ENCODE data around the gene CCSAP.

The CCSAP gene

DNA sequence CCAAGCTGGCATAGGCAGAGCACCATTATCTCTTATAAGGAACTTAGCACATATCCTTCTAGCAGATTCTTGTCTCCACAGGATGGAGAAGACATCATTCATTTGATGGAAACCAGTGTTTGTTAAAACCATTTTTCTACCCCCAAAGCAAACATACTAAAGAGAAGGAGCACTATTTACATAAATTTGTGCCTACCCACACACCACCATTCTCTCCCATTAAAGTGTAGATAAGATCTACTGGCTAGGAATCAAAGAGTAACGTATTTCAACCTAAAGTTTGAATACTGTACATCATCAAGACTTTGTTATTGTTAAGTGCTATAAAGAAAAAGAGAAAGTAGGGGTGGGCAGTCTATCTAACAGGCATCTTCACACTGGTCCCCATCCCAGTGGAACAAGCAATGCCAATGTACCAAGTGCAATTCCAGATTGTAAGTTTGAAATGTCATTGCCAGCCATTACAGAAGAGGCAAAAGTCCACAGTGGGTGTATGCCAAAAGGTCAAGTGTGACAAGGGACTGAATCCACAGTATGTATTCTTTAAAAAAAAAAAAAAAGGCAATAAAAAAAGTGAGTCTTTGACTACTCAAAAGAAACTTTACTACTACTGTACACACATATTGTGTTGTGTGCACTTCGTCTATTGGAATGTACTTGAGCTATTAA is 18.8 kb downstream of the CCSAP start:
- Histone ChIP-seq H3K9me3 (ENCODE audit: control insufficient read depth, low read length) (no peaks in the 10 kb centered on the region), H2BK12ac (ENCODE audit: low read length in 2 of 2) (no peak overlapping the region), H4K91ac (ENCODE audit: low read length) (no peak overlapping the region), H4K8ac (ENCODE audit: low read length) (no peak overlapping the region), H3K4me2 (ENCODE audit: low read length, poor library complexity, severe bottlenecking) (no peak overlapping the region), H3K23ac (ENCODE audit: low read length in 2 of 2) (no peak overlapping the region), H2BK120ac (ENCODE audit: low read depth, low read length) (no peak overlapping the region), H3K4me1 (ENCODE audit: control insufficient read depth, insufficient read depth, low read depth, low read length) (peaks cover 3% of the 10 kb centered on the region), H2BK5ac (ENCODE audit: low read depth, low read length, poor library complexity, severe bottlenecking) (no peak overlapping the region), H2AK5ac (ENCODE audit: low read length, severe bottlenecking) (no peak overlapping the region), H3K27me3 (ENCODE audit: control insufficient read depth in 1 of 2, insufficient read depth in 1 of 2, low read length in 2 of 2) (no peaks in the 10 kb centered on the region), H3K4ac (ENCODE audit: low read depth in 1 of 2, low read length in 2 of 2) (no peak overlapping the region), H3K27ac (ENCODE audit: low read length, poor library complexity, severe bottlenecking) (no peak overlapping the region), H3K18ac (ENCODE audit: low read depth in 1 of 2, low read length in 2 of 2) (no peak overlapping the region), H3K14ac (ENCODE audit: low read length in 2 of 2) (no peak overlapping the region), H2AFZ (ENCODE audit: low read depth, low read length) (no peak overlapping the region), H3K4me3 (ENCODE audit: insufficient read depth in 1 of 2, low read depth in 1 of 2, low read length in 2 of 2) (no peak overlapping the region), H3K36me3 (ENCODE audit: control insufficient read depth in 1 of 2, insufficient read depth in 2 of 2, low read depth in 1 of 2, low read length in 2 of 2) (peaks cover 12 to 51% of the 10 kb centered on the region in 2 experiments), H3K9ac (ENCODE audit: low read length) (no peak overlapping the region), H3K79me1 (replicated peaks; ENCODE audit: low read length, poor library complexity, severe bottlenecking) (peaks cover 19% of the 10 kb centered on the region), H2BK15ac (ENCODE audit: low read depth, poor library complexity, severe bottlenecking) (no peak overlapping the region)
- no CpG with 5 or more reads among the region's 2 CpGs for WGBS
- DNase-seq = no peak

DNA sequence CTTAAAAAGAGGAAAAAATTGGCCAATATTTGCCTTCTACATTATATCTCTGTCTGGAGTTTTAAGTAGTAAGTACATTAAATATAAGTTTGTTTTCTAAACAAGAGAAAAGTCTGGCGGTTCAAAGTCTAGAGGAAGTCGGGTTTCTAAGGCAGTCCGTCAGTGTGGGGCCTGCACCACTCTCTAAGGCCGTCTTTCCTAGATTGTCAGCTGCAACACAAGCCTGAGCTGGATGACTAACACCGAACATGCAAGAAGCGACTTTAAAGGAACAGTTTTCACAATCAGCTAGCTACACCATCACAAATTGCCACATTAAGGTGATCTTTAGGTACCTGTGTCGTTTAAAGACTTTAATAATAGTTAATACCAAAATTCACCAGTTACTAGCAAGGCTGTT is 19.6 kb downstream of the CCSAP start:
- peak; percentile 25 for DNase-seq
- H3K4me1 ChIP-seq (ENCODE audit: control insufficient read depth, insufficient read depth, low read depth, low read length) = peaks cover 3% of the 10 kb centered on the region
- peaks cover 19% of the 10 kb centered on the region for H3K79me1 ChIP-seq (replicated peaks; ENCODE audit: low read length, poor library complexity, severe bottlenecking)
- H3K27ac ChIP-seq (ENCODE audit: low read length, poor library complexity, severe bottlenecking) = no peak overlapping the region
- H2BK5ac ChIP-seq (ENCODE audit: low read depth, low read length, poor library complexity, severe bottlenecking) = no peak overlapping the region
- no peak overlapping the region for H3K23ac ChIP-seq (ENCODE audit: low read length in 2 of 2)
- H2BK120ac ChIP-seq (ENCODE audit: low read depth, low read length) = no peak overlapping the region
- no peak overlapping the region for H3K18ac ChIP-seq (ENCODE audit: low read depth in 1 of 2, low read length in 2 of 2)
- H3K14ac ChIP-seq (ENCODE audit: low read length in 2 of 2) = no peak overlapping the region
- no peak overlapping the region for H3K4ac ChIP-seq (ENCODE audit: low read depth in 1 of 2, low read length in 2 of 2)
- H3K27me3 ChIP-seq (ENCODE audit: control insufficient read depth in 1 of 2, insufficient read depth in 1 of 2, low read length in 2 of 2) = no peaks in the 10 kb centered on the region
- no peak overlapping the region for H2AK5ac ChIP-seq (ENCODE audit: low read length, severe bottlenecking)
- 83% methylated on average over 6 of the region's 7 CpGs for WGBS
- no peak overlapping the region for H2BK12ac ChIP-seq (ENCODE audit: low read length in 2 of 2)
- no peak overlapping the region for H3K9ac ChIP-seq (ENCODE audit: low read length)
- H3K9me3 ChIP-seq (ENCODE audit: control insufficient read depth, low read length) = no peaks in the 10 kb centered on the region
- H2AFZ ChIP-seq (ENCODE audit: low read depth, low read length) = no peak overlapping the region
- no peak overlapping the region for H4K8ac ChIP-seq (ENCODE audit: low read length)
- H3K4me2 ChIP-seq (ENCODE audit: low read length, poor library complexity, severe bottlenecking) = no peak overlapping the region
- H3K36me3 ChIP-seq (ENCODE audit: control insufficient read depth in 1 of 2, insufficient read depth in 2 of 2, low read depth in 1 of 2, low read length in 2 of 2) = peaks cover 12 to 51% of the 10 kb centered on the region in 2 experiments
- no peak overlapping the region for H4K91ac ChIP-seq (ENCODE audit: low read length)
- H2BK15ac ChIP-seq (ENCODE audit: low read depth, poor library complexity, severe bottlenecking) = no peak overlapping the region
- no peak overlapping the region for H3K4me3 ChIP-seq (ENCODE audit: insufficient read depth in 1 of 2, low read depth in 1 of 2, low read length in 2 of 2)

GRCh38 chr1:229319487-229319886 is 23.4 kb downstream of the CCSAP start:
- no peak overlapping the region for H2BK5ac ChIP-seq (ENCODE audit: low read depth, low read length, poor library complexity, severe bottlenecking)
- H3K27ac ChIP-seq (ENCODE audit: low read length, poor library complexity, severe bottlenecking) = no peak overlapping the region
- no peak overlapping the region for H2BK12ac ChIP-seq (ENCODE audit: low read length in 2 of 2)
- no peak overlapping the region for H3K9ac ChIP-seq (ENCODE audit: low read length)
- H3K14ac ChIP-seq (ENCODE audit: low read length in 2 of 2) = no peak overlapping the region
- peak overlapping the region in 1 of 2 experiments; percentile 28 for H3K4ac ChIP-seq (ENCODE audit: low read depth in 1 of 2, low read length in 2 of 2)
- H2BK120ac ChIP-seq (ENCODE audit: low read depth, low read length) = no peak overlapping the region
- no peak overlapping the region for H2AFZ ChIP-seq (ENCODE audit: low read depth, low read length)
- WGBS = 100% methylated on average over 7 of the region's 7 CpGs
- no peak for DNase-seq
- no peaks in the 10 kb centered on the region for H3K9me3 ChIP-seq (ENCODE audit: control insufficient read depth, low read length)
- no peak overlapping the region for H2AK5ac ChIP-seq (ENCODE audit: low read length, severe bottlenecking)
- peaks cover 3% of the 10 kb centered on the region for H3K4me1 ChIP-seq (ENCODE audit: control insufficient read depth, insufficient read depth, low read depth, low read length)
- no peak overlapping the region for H3K18ac ChIP-seq (ENCODE audit: low read depth in 1 of 2, low read length in 2 of 2)
- H3K4me2 ChIP-seq (ENCODE audit: low read length, poor library complexity, severe bottlenecking) = no peak overlapping the region
- H4K91ac ChIP-seq (ENCODE audit: low read length) = no peak overlapping the region
- H3K27me3 ChIP-seq (ENCODE audit: control insufficient read depth in 1 of 2, insufficient read depth in 1 of 2, low read length in 2 of 2) = no peaks in the 10 kb centered on the region
- H3K79me1 ChIP-seq (replicated peaks; ENCODE audit: low read length, poor library complexity, severe bottlenecking) = peaks cover 6% of the 10 kb centered on the region
- peaks cover 7 to 46% of the 10 kb centered on the region in 2 experiments for H3K36me3 ChIP-seq (ENCODE audit: control insufficient read depth in 1 of 2, insufficient read depth in 2 of 2, low read depth in 1 of 2, low read length in 2 of 2)
- H3K4me3 ChIP-seq (ENCODE audit: insufficient read depth in 1 of 2, low read depth in 1 of 2, low read length in 2 of 2) = no peak overlapping the region
- H4K8ac ChIP-seq (ENCODE audit: low read length) = no peak overlapping the region
- H3K23ac ChIP-seq (ENCODE audit: low read length in 2 of 2) = no peak overlapping the region
- no peak overlapping the region for H2BK15ac ChIP-seq (ENCODE audit: low read depth, poor library complexity, severe bottlenecking)

DNA sequence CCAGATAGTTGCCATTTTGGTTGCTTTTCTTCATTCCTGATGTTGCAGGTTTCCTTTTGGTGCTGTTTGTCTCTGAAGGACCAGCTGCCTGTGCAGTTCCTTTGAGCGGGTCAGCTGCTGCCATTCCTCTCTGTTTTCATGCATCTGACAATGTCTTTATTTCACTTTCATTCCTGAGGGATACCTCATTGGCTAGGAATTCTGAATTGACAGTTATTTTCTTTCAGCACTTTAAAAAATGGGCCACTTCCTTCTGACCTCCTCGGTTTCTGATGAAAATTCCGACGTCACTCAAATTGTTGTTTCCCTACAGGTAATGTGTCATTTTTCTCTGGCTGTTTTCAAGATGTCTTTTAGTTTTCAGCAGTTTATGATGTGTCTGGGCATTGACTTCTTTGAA is 24.8 kb downstream of the CCSAP start:
- peak; percentile 38 for DNase-seq
- H3K36me3 ChIP-seq (ENCODE audit: control insufficient read depth in 1 of 2, insufficient read depth in 2 of 2, low read depth in 1 of 2, low read length in 2 of 2) = peaks cover 7 to 42% of the 10 kb centered on the region in 2 experiments
- H2AK5ac ChIP-seq (ENCODE audit: low read length, severe bottlenecking) = no peak overlapping the region
- no peak overlapping the region for H2BK5ac ChIP-seq (ENCODE audit: low read depth, low read length, poor library complexity, severe bottlenecking)
- no peaks in the 10 kb centered on the region for H3K27me3 ChIP-seq (ENCODE audit: control insufficient read depth in 1 of 2, insufficient read depth in 1 of 2, low read length in 2 of 2)
- no peak overlapping the region for H2BK120ac ChIP-seq (ENCODE audit: low read depth, low read length)
- no peak overlapping the region for H3K4me3 ChIP-seq (ENCODE audit: insufficient read depth in 1 of 2, low read depth in 1 of 2, low read length in 2 of 2)
- no peak overlapping the region for H4K91ac ChIP-seq (ENCODE audit: low read length)
- no peak overlapping the region for H3K9ac ChIP-seq (ENCODE audit: low read length)
- H2BK15ac ChIP-seq (ENCODE audit: low read depth, poor library complexity, severe bottlenecking) = no peak overlapping the region
- H3K14ac ChIP-seq (ENCODE audit: low read length in 2 of 2) = no peak overlapping the region
- H3K9me3 ChIP-seq (ENCODE audit: control insufficient read depth, low read length) = no peaks in the 10 kb centered on the region
- no peak overlapping the region for H3K23ac ChIP-seq (ENCODE audit: low read length in 2 of 2)
- peak overlapping the region; percentile 11 for H3K27ac ChIP-seq (ENCODE audit: low read length, poor library complexity, severe bottlenecking)
- no peak overlapping the region for H4K8ac ChIP-seq (ENCODE audit: low read length)
- no peak overlapping the region for H2AFZ ChIP-seq (ENCODE audit: low read depth, low read length)
- no peak overlapping the region for H3K18ac ChIP-seq (ENCODE audit: low read depth in 1 of 2, low read length in 2 of 2)
- peaks cover 7% of the 10 kb centered on the region for H3K79me1 ChIP-seq (replicated peaks; ENCODE audit: low read length, poor library complexity, severe bottlenecking)
- H2BK12ac ChIP-seq (ENCODE audit: low read length in 2 of 2) = no peak overlapping the region
- H3K4me2 ChIP-seq (ENCODE audit: low read length, poor library complexity, severe bottlenecking) = no peak overlapping the region
- H3K4ac ChIP-seq (ENCODE audit: low read depth in 1 of 2, low read length in 2 of 2) = no peak overlapping the region
- H3K4me1 ChIP-seq (ENCODE audit: control insufficient read depth, insufficient read depth, low read depth, low read length) = peaks cover 3% of the 10 kb centered on the region
- WGBS = 61% methylated on average over 4 of the region's 4 CpGs
